ENCODE data around the gene SAP25. TPM values are rescaled to one million over a fixed set of nuclear protein-coding genes. Genes with fewer than 3 reads are reported as not detected.
"Not testable (repeated sequence)": the region's sequence is repeated elsewhere in the genome, so short reads cannot be mapped to it uniquely, and the experiment has no call there.

SAP25 gene
- polyA plus RNA-seq, 1 donor from 2014 or later = 0.52 TPM

DNA sequence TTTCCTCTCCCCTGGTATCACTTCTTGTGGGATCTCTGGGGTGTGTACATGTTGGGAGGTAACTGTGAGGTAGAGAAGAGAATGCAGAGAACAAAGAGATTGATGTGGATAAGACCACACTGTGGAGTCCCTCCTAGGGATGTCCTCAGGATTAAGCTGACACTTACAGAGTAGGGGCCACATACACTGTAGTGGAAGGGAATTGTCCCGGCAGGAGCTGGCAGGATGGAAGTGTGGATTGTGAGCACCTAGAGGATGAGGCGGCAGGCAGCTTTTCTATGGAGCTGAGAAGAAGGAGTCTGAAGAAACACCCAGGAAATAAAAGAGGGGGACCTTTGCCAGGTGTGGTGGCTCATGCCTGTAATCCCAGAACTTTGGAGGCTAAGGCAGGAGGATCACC lies 21.2 kb downstream of the SAP25 start:
- no peak overlapping the region for H3K4me2 ChIP-seq (ENCODE audit: low read length)
- H3K9ac ChIP-seq (ENCODE audit: low read length) = no peak overlapping the region
- H4K20me1 ChIP-seq (ENCODE audit: insufficient read depth) = no peaks in the 10 kb centered on the region
- H3K9me2 ChIP-seq (ENCODE audit: insufficient read depth, low read length) = no peaks in the 10 kb centered on the region
- H3K9me3 ChIP-seq (ENCODE audit: low read length) = no peaks in the 10 kb centered on the region
- no peaks in the 10 kb centered on the region for H3K79me2 ChIP-seq (replicated peaks; ENCODE audit: insufficient read depth, low read length)
- H3K27ac ChIP-seq (ENCODE audit: low read length) = no peak overlapping the region
- no peaks in the 10 kb centered on the region for H3K36me3 ChIP-seq (ENCODE audit: insufficient read depth, low read length)
- H3K4me3 ChIP-seq (ENCODE audit: low read length) = no peak overlapping the region
- no peaks in the 10 kb centered on the region for H3K27me3 ChIP-seq (ENCODE audit: insufficient read depth, low read depth, low read length)
- H3F3A ChIP-seq (ENCODE audit: insufficient read depth, low read length, poor library complexity, severe bottlenecking) = no peaks in the 10 kb centered on the region
- H2AFZ ChIP-seq (ENCODE audit: low read depth, low read length) = no peak overlapping the region
- TF ChIP-seq POLR2AphosphoS5 (IDR thresholded peaks at IDR 0.05) (no peak), TAF1 (IDR thresholded peaks at IDR 0.05; ENCODE audit: low read depth) (no peak), EP300 (conservative IDR thresholded peaks at IDR 0.05; ENCODE audit: poor library complexity, severe bottlenecking) (no peak), RAD21 (conservative IDR thresholded peaks at IDR 0.05) (no peak), SMC3 (conservative IDR thresholded peaks at IDR 0.05; ENCODE audit: poor library complexity) (no peak), REST (IDR thresholded peaks at IDR 0.05; ENCODE audit: borderline replicate concordance) (no peak), MXI1 (conservative IDR thresholded peaks at IDR 0.05; ENCODE audit: poor library complexity, severe bottlenecking) (no peak), CTCF (IDR thresholded peaks at IDR 0.05; ENCODE audit: poor library complexity, severe bottlenecking) (no peak), EZH2 (IDR thresholded peaks at IDR 0.05; ENCODE audit: borderline replicate concordance, insufficient read depth, low read length, poor library complexity, severe bottlenecking) (no peak)

- H3F3A ChIP-seq (ENCODE audit: insufficient read depth, low read length, poor library complexity, severe bottlenecking); H3K27me3 ChIP-seq (ENCODE audit: insufficient read depth, low read depth, low read length); H3K4me3 ChIP-seq (ENCODE audit: low read length); H3K9me3 ChIP-seq (ENCODE audit: low read length); H3K27ac ChIP-seq (ENCODE audit: low read length); H3K79me2 ChIP-seq (replicated peaks; ENCODE audit: insufficient read depth, low read length); H3K9ac ChIP-seq (ENCODE audit: low read length); H3K4me2 ChIP-seq (ENCODE audit: low read length); H4K20me1 ChIP-seq (ENCODE audit: insufficient read depth); H3K9me2 ChIP-seq (ENCODE audit: insufficient read depth, low read length); H2AFZ ChIP-seq (ENCODE audit: low read depth, low read length); H3K36me3 ChIP-seq (ENCODE audit: insufficient read depth, low read length): not testable (repeated sequence)
These were observed 25.3 kb downstream of the SAP25 start for GRCh38 chr7:100548446-100548845.

GRCh38 chr7:100547872-100548271 lies 25.8 kb downstream of the SAP25 start:
- no peaks in the 10 kb centered on the region for H3K27me3 ChIP-seq (ENCODE audit: insufficient read depth, low read depth, low read length)
- H3K27ac ChIP-seq (ENCODE audit: low read length) = no peak overlapping the region
- H3K4me3 ChIP-seq (ENCODE audit: low read length) = no peak overlapping the region
- H3K9me2 ChIP-seq (ENCODE audit: insufficient read depth, low read length) = no peaks in the 10 kb centered on the region
- H2AFZ ChIP-seq (ENCODE audit: low read depth, low read length) = no peak overlapping the region
- H4K20me1 ChIP-seq (ENCODE audit: insufficient read depth) = no peaks in the 10 kb centered on the region
- no peaks in the 10 kb centered on the region for H3K36me3 ChIP-seq (ENCODE audit: insufficient read depth, low read length)
- no peaks in the 10 kb centered on the region for H3K9me3 ChIP-seq (ENCODE audit: low read length)
- TF ChIP-seq MXI1 (conservative IDR thresholded peaks at IDR 0.05; ENCODE audit: poor library complexity, severe bottlenecking) (no peak), EP300 (conservative IDR thresholded peaks at IDR 0.05; ENCODE audit: poor library complexity, severe bottlenecking) (no peak), RAD21 (conservative IDR thresholded peaks at IDR 0.05) (no peak)
- no peaks in the 10 kb centered on the region for H3K79me2 ChIP-seq (replicated peaks; ENCODE audit: insufficient read depth, low read length)
- no peaks in the 10 kb centered on the region for H3F3A ChIP-seq (ENCODE audit: insufficient read depth, low read length, poor library complexity, severe bottlenecking)
- H3K9ac ChIP-seq (ENCODE audit: low read length) = no peak overlapping the region
- H3K4me2 ChIP-seq (ENCODE audit: low read length) = no peak overlapping the region
